Measurements from ENCODE around the gene SEC23A.

DNA sequence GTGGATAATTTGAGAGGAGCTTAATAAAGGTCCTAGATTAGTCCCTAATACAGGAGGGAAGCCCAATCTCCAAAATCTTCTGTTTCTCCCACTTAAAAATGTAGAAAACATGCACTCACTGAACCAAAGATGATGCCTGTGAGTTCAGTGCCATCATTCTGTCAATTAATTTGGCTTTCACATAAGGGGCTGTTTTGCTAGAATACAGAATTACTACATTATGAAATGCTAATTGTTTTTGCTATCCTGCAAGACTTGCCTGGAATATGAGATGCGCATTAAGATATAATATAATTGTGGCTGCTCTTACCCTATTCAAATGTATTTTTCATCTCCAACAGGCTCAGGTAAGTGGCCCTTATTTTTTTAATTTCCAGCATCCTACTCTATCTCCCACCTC, 111.7 kb downstream of the SEC23A start:
- TF ChIP-seq GATA3 (IDR thresholded peaks at IDR 0.05; ENCODE audit: low read depth, low read length): no peak
- no peak for TF ChIP-seq GATA2 (IDR thresholded peaks at IDR 0.05; ENCODE audit: low read depth, low read length)

All from SH-SY5Y (cell line).